ENCODE results near the gene SLAMF8.

- TF ChIP-seq MAX (IDR thresholded peaks at IDR 0.05), result no peak
- TF ChIP-seq TAF1 (IDR thresholded peaks at IDR 0.05; ENCODE audit: low read depth, low read length), result no peak
- TF ChIP-seq CTCF (IDR thresholded peaks at IDR 0.05; ENCODE audit: control extremely low read depth in 1 of 3, insufficient read depth in 1 of 3, low read depth in 1 of 3, low read length in 3 of 3), result no peak
- TF ChIP-seq POLR2AphosphoS5 (IDR thresholded peaks at IDR 0.05; ENCODE audit: low read depth, low read length), result no peak
- no peak for TF ChIP-seq EZH2 (IDR thresholded peaks at IDR 0.05; ENCODE audit: low read depth, low read length, severe bottlenecking)
- TF ChIP-seq POLR2A (IDR thresholded peaks at IDR 0.05; ENCODE audit: control extremely low read depth in 1 of 2, low read depth in 2 of 2, low read length in 2 of 2), result no peak
- TF ChIP-seq RFX5 (IDR thresholded peaks at IDR 0.05; ENCODE audit: borderline replicate concordance, low read depth, low read length), result no peak
- no peak for TF ChIP-seq GTF2F1 (IDR thresholded peaks at IDR 0.05; ENCODE audit: borderline replicate concordance, low read depth, low read length)
- TF ChIP-seq YY1 (IDR thresholded peaks at IDR 0.05; ENCODE audit: low read depth, low read length), result no peak
- no peak for TF ChIP-seq CREB1 (IDR thresholded peaks at IDR 0.05)
- TF ChIP-seq JUN (IDR thresholded peaks at IDR 0.05; ENCODE audit: low read depth, low read length), result no peak
Measured at GRCh38 chr1:159817276-159818041, 9.2 kb upstream of the SLAMF8 start.
